GM08714 (cell line): ENCODE measurements around the gene C2CD4B.

ENCODE experiments used
- H3K4me3 ChIP-seq: fragments of 200-500 bp; sonication (Bioruptor generic); 2 replicates; pipeline ENCODE4 v1.5.1; 2014; ENCODE audit warnings: mild to moderate bottlenecking, low read length, inconsistent platforms
- ZNF274 ChIP-seq: IDR thresholded peaks from 2 replicates; pipeline ENCODE4 v1.6.1; 2012; ENCODE audit warnings: mild to moderate bottlenecking, low read depth, low read length

Gene C2CD4B

GRCh38 chr15:62171882-62172281 is 6.8 kb upstream of the C2CD4B start:
- no peak for TF ChIP-seq ZNF274
- H3K4me3 ChIP-seq: no peak overlapping the region

GRCh38 chr15:62165793-62166375 is 799 bp upstream of the C2CD4B start:
- no peak overlapping the region for H3K4me3 ChIP-seq
- TF ChIP-seq ZNF274: no peak

GRCh38 chr15:62164396-62165103 is 535 bp downstream of the C2CD4B start:
- no peak overlapping the region; the same call in 1 of the 2 replicates for H3K4me3 ChIP-seq
- no peak for TF ChIP-seq ZNF274

GRCh38 chr15:62164014-62164395 is 1.1 kb downstream of the C2CD4B start:
- no peak for TF ChIP-seq ZNF274
- no peak overlapping the region; the same call in 1 of the 2 replicates for H3K4me3 ChIP-seq

GRCh38 chr15:62163397-62164013 is 1.6 kb downstream of the C2CD4B start:
- no peak for TF ChIP-seq ZNF274
- no peak overlapping the region; the same call in 1 of the 2 replicates for H3K4me3 ChIP-seq

GRCh38 chr15:62153228-62153627 is 11.9 kb downstream of the C2CD4B start:
- TF ChIP-seq ZNF274: no peak
- H3K4me3 ChIP-seq: no peak overlapping the region

- no peak overlapping the region for H3K4me3 ChIP-seq
- TF ChIP-seq ZNF274: no peak
Measured at GRCh38 chr15:62150445-62150844, 14.6 kb downstream of the C2CD4B start.

GRCh38 chr15:62149729-62150128 is 15.4 kb downstream of the C2CD4B start:
- no peak for TF ChIP-seq ZNF274
- H3K4me3 ChIP-seq: no peak overlapping the region

- no peak for TF ChIP-seq ZNF274
- H3K4me3 ChIP-seq: no peak overlapping the region
Measured at GRCh38 chr15:62147551-62147950, 17.5 kb downstream of the C2CD4B start.

- H3K4me3 ChIP-seq: no peak overlapping the region
- TF ChIP-seq ZNF274: no peak
Measured at GRCh38 chr15:62147149-62147548, 17.9 kb downstream of the C2CD4B start.

GRCh38 chr15:62145015-62145735 is 19.9 kb downstream of the C2CD4B start:
- H3K4me3 ChIP-seq: no peak overlapping the region
- no peak for TF ChIP-seq ZNF274

GRCh38 chr15:62142736-62143135 is 22.3 kb downstream of the C2CD4B start:
- no peak overlapping the region for H3K4me3 ChIP-seq
- TF ChIP-seq ZNF274: no peak

- no peak for TF ChIP-seq ZNF274
- H3K4me3 ChIP-seq: no peak overlapping the region
Measured at GRCh38 chr15:62141643-62142588, 23.2 kb downstream of the C2CD4B start.

GRCh38 chr15:62141200-62141599 is 23.9 kb downstream of the C2CD4B start:
- no peak overlapping the region for H3K4me3 ChIP-seq

More at GRCh38 chr15:62141200-62141599, 23.9 kb downstream of the C2CD4B start:
- no peak for TF ChIP-seq ZNF274
